ENCODE results near the gene TREML1. TPM values are rescaled to one million over a fixed set of nuclear protein-coding genes. Genes with fewer than 3 reads are reported as not detected.
"Not testable (repeated sequence)": the region's sequence is repeated elsewhere in the genome, so short reads cannot be mapped to it uniquely, and the experiment has no call there.

The TREML1 gene
- polyA plus RNA-seq, 3 donors from 2014 or later: 2.4 to 6.2 TPM; not detected in 1

GRCh38 chr6:41189046-41189445 is 34.9 kb upstream of the TREML1 start:
- H3K27ac Mint-ChIP-seq; H3K36me3 Mint-ChIP-seq; H3K4me3 Mint-ChIP-seq; DNase-seq; H3K9me3 Mint-ChIP-seq; H3K27me3 Mint-ChIP-seq (ENCODE audit: low read depth in 3 of 3): not testable (repeated sequence)
- peaks cover 8 to 24% of the 10 kb centered on the region in 2 donors for H3K4me1 Mint-ChIP-seq

- no peak for DNase-seq
- Mint-ChIP-seq H3K4me3 (peak overlapping the region in 1 of 5 donors; percentile 10), H3K9me3 (peaks cover 0 to 4% (median 0%) of the 10 kb centered on the region in 6 donors), H3K4me1 (peaks cover 8 to 24% of the 10 kb centered on the region in 2 donors), H3K36me3 (peaks cover 0 to 4% (median 0%) of the 10 kb centered on the region in 3 donors), H3K27me3 (ENCODE audit: low read depth in 3 of 3) (peaks cover 0 to 4% (median 2%) of the 10 kb centered on the region in 3 donors), H3K27ac (no peak overlapping the region)
These were observed 34.1 kb upstream of the TREML1 start for GRCh38 chr6:41187924-41188886.

- Mint-ChIP-seq H3K4me3 (no peak overlapping the region), H3K36me3 (peaks cover 0 to 4% (median 0%) of the 10 kb centered on the region in 3 donors), H3K4me1 (peaks cover 16 to 28% of the 10 kb centered on the region in 2 donors), H3K27ac (no peak overlapping the region), H3K9me3 (peaks cover 0 to 4% (median 0%) of the 10 kb centered on the region in 6 donors), H3K27me3 (ENCODE audit: low read depth in 3 of 3) (peaks cover 0 to 4% (median 4%) of the 10 kb centered on the region in 3 donors)
- no peak for DNase-seq
These were observed 31.9 kb upstream of the TREML1 start for GRCh38 chr6:41186031-41186562.

GRCh38 chr6:41184761-41185160 is 30.6 kb upstream of the TREML1 start:
- no peak for DNase-seq
- Mint-ChIP-seq H3K9me3 (no peaks in the 10 kb centered on the region), H3K27me3 (ENCODE audit: low read depth in 3 of 3) (peaks cover 3 to 4% (median 4%) of the 10 kb centered on the region in 3 donors), H3K27ac (no peak overlapping the region), H3K4me1 (peaks cover 16 to 25% of the 10 kb centered on the region in 2 donors), H3K36me3 (no peaks in the 10 kb centered on the region), H3K4me3 (no peak overlapping the region)

GRCh38 chr6:41182069-41183034 is 28.2 kb upstream of the TREML1 start:
- H3K4me1 Mint-ChIP-seq: peaks cover 8 to 9% of the 10 kb centered on the region in 2 donors
- H3K27ac Mint-ChIP-seq: peak overlapping the region in 1 of 6 donors; percentile 46
- H3K27me3 Mint-ChIP-seq (ENCODE audit: low read depth in 3 of 3): peaks cover 3 to 6% (median 4%) of the 10 kb centered on the region in 3 donors
- H3K4me3 Mint-ChIP-seq: no peak overlapping the region
- H3K9me3 Mint-ChIP-seq: no peaks in the 10 kb centered on the region
- peak; percentile 29 to 56 (median 42) for DNase-seq
- H3K36me3 Mint-ChIP-seq: no peaks in the 10 kb centered on the region

- peaks cover 8 to 9% of the 10 kb centered on the region in 2 donors for H3K4me1 Mint-ChIP-seq
- no peak overlapping the region for H3K27ac Mint-ChIP-seq
- H3K9me3 Mint-ChIP-seq: no peaks in the 10 kb centered on the region
- no peak for DNase-seq
- H3K27me3 Mint-ChIP-seq (ENCODE audit: low read depth in 3 of 3): peaks cover 4 to 9% (median 8%) of the 10 kb centered on the region in 3 donors
- no peaks in the 10 kb centered on the region for H3K36me3 Mint-ChIP-seq
- H3K4me3 Mint-ChIP-seq: no peak overlapping the region
These were observed 27.4 kb upstream of the TREML1 start for GRCh38 chr6:41181566-41181965.

- H3K27ac Mint-ChIP-seq: no peak overlapping the region
- peaks cover 8 to 9% of the 10 kb centered on the region in 2 donors for H3K4me1 Mint-ChIP-seq
- no peak for DNase-seq
- H3K9me3 Mint-ChIP-seq: no peaks in the 10 kb centered on the region
- H3K4me3 Mint-ChIP-seq: no peak overlapping the region
- H3K27me3 Mint-ChIP-seq (ENCODE audit: low read depth in 3 of 3): peaks cover 2 to 9% (median 8%) of the 10 kb centered on the region in 3 donors
- no peaks in the 10 kb centered on the region for H3K36me3 Mint-ChIP-seq
These were observed 25.0 kb upstream of the TREML1 start for GRCh38 chr6:41179163-41179562.

GRCh38 chr6:41177695-41178094 is 23.5 kb upstream of the TREML1 start:
- peaks cover 2 to 10% (median 8%) of the 10 kb centered on the region in 3 donors for H3K27me3 Mint-ChIP-seq (ENCODE audit: low read depth in 3 of 3)
- no peaks in the 10 kb centered on the region for H3K9me3 Mint-ChIP-seq
- DNase-seq: no peak
- no peak overlapping the region for H3K4me3 Mint-ChIP-seq
- peaks cover 8 to 9% of the 10 kb centered on the region in 2 donors for H3K4me1 Mint-ChIP-seq
- no peaks in the 10 kb centered on the region for H3K36me3 Mint-ChIP-seq
- H3K27ac Mint-ChIP-seq: no peak overlapping the region

GRCh38 chr6:41177287-41177686 is 23.1 kb upstream of the TREML1 start:
- Mint-ChIP-seq H3K4me1 (peaks cover 8% of the 10 kb centered on the region in 2 donors), H3K36me3 (no peaks in the 10 kb centered on the region), H3K27ac (no peak overlapping the region), H3K9me3 (no peaks in the 10 kb centered on the region), H3K27me3 (ENCODE audit: low read depth in 3 of 3) (peaks cover 2 to 9% (median 8%) of the 10 kb centered on the region in 3 donors), H3K4me3 (no peak overlapping the region)
- DNase-seq: no peak

GRCh38 chr6:41176189-41176588 is 22.0 kb upstream of the TREML1 start:
- DNase-seq: no peak
- Mint-ChIP-seq H3K27me3 (ENCODE audit: low read depth in 3 of 3) (peaks cover 2 to 11% (median 9%) of the 10 kb centered on the region in 3 donors), H3K36me3 (no peaks in the 10 kb centered on the region), H3K4me3 (no peak overlapping the region), H3K9me3 (peaks cover 0 to 2% (median 0%) of the 10 kb centered on the region in 6 donors), H3K27ac (no peak overlapping the region), H3K4me1 (no peaks in the 10 kb centered on the region)

- Mint-ChIP-seq H3K36me3 (no peaks in the 10 kb centered on the region), H3K27ac (no peak overlapping the region), H3K9me3 (peaks cover 0 to 2% (median 0%) of the 10 kb centered on the region in 6 donors), H3K4me1 (no peaks in the 10 kb centered on the region), H3K4me3 (no peak overlapping the region), H3K27me3 (ENCODE audit: low read depth in 3 of 3) (peaks cover 2 to 11% (median 9%) of the 10 kb centered on the region in 3 donors)
- DNase-seq: no peak
These were observed 20.9 kb upstream of the TREML1 start for GRCh38 chr6:41175084-41175483.

GRCh38 chr6:41174610-41175009 is 20.5 kb upstream of the TREML1 start:
- Mint-ChIP-seq H3K4me1 (no peaks in the 10 kb centered on the region), H3K9me3 (peaks cover 0 to 2% (median 0%) of the 10 kb centered on the region in 6 donors), H3K36me3 (no peaks in the 10 kb centered on the region), H3K27ac (no peak overlapping the region), H3K27me3 (ENCODE audit: low read depth in 3 of 3) (peaks cover 2 to 9% (median 6%) of the 10 kb centered on the region in 3 donors), H3K4me3 (no peak overlapping the region)
- DNase-seq: no peak

- no peaks in the 10 kb centered on the region for H3K36me3 Mint-ChIP-seq
- H3K27ac Mint-ChIP-seq: no peak overlapping the region
- peaks cover 0 to 2% (median 0%) of the 10 kb centered on the region in 6 donors for H3K9me3 Mint-ChIP-seq
- peaks cover 0 to 8% (median 7%) of the 10 kb centered on the region in 3 donors for H3K27me3 Mint-ChIP-seq (ENCODE audit: low read depth in 3 of 3)
- no peak for DNase-seq
- H3K4me3 Mint-ChIP-seq: no peak overlapping the region
- no peaks in the 10 kb centered on the region for H3K4me1 Mint-ChIP-seq
These were observed 17.8 kb upstream of the TREML1 start for GRCh38 chr6:41171908-41172307.
